Liver (tissue), 9 donors: Measurements from ENCODE around the gene OXGR1. TPM values are rescaled to one million over a fixed set of nuclear protein-coding genes. Genes with fewer than 3 reads are reported as not detected.

ENCODE experiments used
- DNase-seq: peaks from one replicate; pipeline ENCODE4 v3.0.0-alpha.2; 2017; ENCODE audit warnings: low spot score
- H3K27ac ChIP-seq, 2 donors: one replicate each; pipeline ENCODE4 v1.7.0; 2013; ENCODE audit warnings: inconsistent platforms in 2 of 2, low read length in 2 of 2, control low read depth in 1 of 2, low read depth in 1 of 2, mild to moderate bottlenecking in 1 of 2
- H3K27me3 ChIP-seq, 4 donors: one replicate each; pipeline versions ENCODE4 v1.6.1 to v1.7.0; 2013; ENCODE audit warnings: low read length in 3 of 4, inconsistent platforms in 1 of 4, mild to moderate bottlenecking in 1 of 4, moderate library complexity in 1 of 4; ENCODE audit not compliant: control insufficient read depth in 4 of 4, insufficient read depth in 4 of 4
- H3K36me3 ChIP-seq, 4 donors: one replicate each; pipeline versions ENCODE4 v1.6.1 to v1.7.0; 2013; ENCODE audit warnings: low read length in 3 of 4, mild to moderate bottlenecking in 3 of 4, low read depth in 1 of 4, moderate library complexity in 1 of 4; ENCODE audit not compliant: control insufficient read depth in 4 of 4, insufficient read depth in 3 of 4
- H3K4me1 ChIP-seq, 4 donors: one replicate each; pipeline versions ENCODE4 v1.6.1 to v1.7.0; 2013; ENCODE audit warnings: low read length in 3 of 4, mild to moderate bottlenecking in 3 of 4, moderate library complexity in 1 of 4; ENCODE audit not compliant: control insufficient read depth in 4 of 4, insufficient read depth in 4 of 4
- H3K4me3 ChIP-seq, 3 donors: one replicate each; pipeline versions ENCODE4 v1.6.1 to v1.7.0; 2013; ENCODE audit warnings: low read length in 3 of 3, control low read depth in 1 of 3, low read depth in 1 of 3, mild to moderate bottlenecking in 1 of 3
- H3K9ac ChIP-seq, 2 donors: one replicate each; pipeline ENCODE4 v1.7.0; 2013; ENCODE audit warnings: low read length in 2 of 2, mild to moderate bottlenecking in 2 of 2, moderate library complexity in 2 of 2, control low read depth in 1 of 2, low read depth in 1 of 2
- H3K9me3 ChIP-seq, 4 donors: one replicate each; pipeline versions ENCODE4 v1.6.1 to v1.7.0; 2013; ENCODE audit warnings: low read length in 3 of 4; ENCODE audit not compliant: control insufficient read depth in 4 of 4
- CTCF ChIP-seq: fragments of 150-350 bp; IDR thresholded peaks from 2 replicates; pipeline ENCODE4 v1.5.1; 2017; ENCODE audit warnings: improper control_type of control experiment, low read depth, low read length; ENCODE audit not compliant: missing input control
- EGR1 ChIP-seq, 2 donors: IDR thresholded peaks; 2 replicates each; pipeline ENCODE4 v1.6.1; 2016 to 2018; ENCODE audit warnings: antibody characterized with exemption in 2 of 2, low read depth in 2 of 2
- FOXA1 ChIP-seq: IDR thresholded peaks from 2 replicates; pipeline ENCODE4 v1.6.1; 2016; ENCODE audit warnings: antibody characterized with exemption
- FOXA2 ChIP-seq: IDR thresholded peaks from 2 replicates; pipeline ENCODE4 v1.6.1; 2016; ENCODE audit warnings: antibody characterized with exemption
- GABPA ChIP-seq, 2 donors: IDR thresholded peaks in 1 of 2; conservative IDR thresholded peaks in 1 of 2; 2 replicates each; pipeline ENCODE4 v1.6.1; 2016; ENCODE audit warnings: antibody characterized with exemption in 2 of 2, mild to moderate bottlenecking in 1 of 2, moderate library complexity in 1 of 2
- HNF4G ChIP-seq: IDR thresholded peaks from 2 replicates; pipeline ENCODE4 v1.6.1; 2016; ENCODE audit warnings: antibody characterized with exemption
- JUND ChIP-seq, 2 donors: IDR thresholded peaks; 2 replicates each; pipeline ENCODE4 v1.6.1; 2016; ENCODE audit warnings: antibody characterized with exemption in 2 of 2
- NR2F2 ChIP-seq: IDR thresholded peaks from 2 replicates; pipeline ENCODE4 v1.6.1; 2016; ENCODE audit warnings: antibody characterized with exemption
- RAD21 ChIP-seq, 2 donors: IDR thresholded peaks; 2 replicates each; pipeline ENCODE4 v1.6.1; 2016; ENCODE audit warnings: antibody characterized with exemption in 2 of 2, mild to moderate bottlenecking in 2 of 2
- RXRA ChIP-seq, 2 donors: IDR thresholded peaks; 2 replicates each; pipeline ENCODE4 v1.6.1; 2017 to 2018; ENCODE audit warnings: antibody characterized with exemption in 2 of 2, mild to moderate bottlenecking in 1 of 2
- TAF1 ChIP-seq: conservative IDR thresholded peaks from 2 replicates; pipeline ENCODE4 v1.6.1; 2016; ENCODE audit warnings: antibody characterized with exemption, mild to moderate bottlenecking
- YY1 ChIP-seq: IDR thresholded peaks from 2 replicates; pipeline ENCODE4 v1.6.1; 2016; ENCODE audit warnings: antibody characterized with exemption, mild to moderate bottlenecking
- ZBTB33 ChIP-seq: IDR thresholded peaks from 2 replicates; pipeline ENCODE4 v1.6.1; 2016; ENCODE audit warnings: antibody characterized with exemption
- WGBS: extraction: QIAGEN DNeasy Blood & Tissue Kit; methylation state at CpG from one replicate; pipeline ENCODE4 v1.1.7; 2013; 5-methylcytosine and 5-hydroxymethylcytosine counted together
- polyA plus RNA-seq, 2 donors: library from polyadenylated mRNA; stranded (reverse) in 1 of 2; unstranded in 1 of 2; fragments of 200-250 nt in 1 of 2; fragments of >200 nt in 1 of 2; fragmentation: Nextera tagmentation in 1 of 2; extraction: Ambion mirVana in 1 of 2; gene quantifications; one replicate each; pipeline versions ENCODE4 v1.2.1 to v1.2.3, GENCODE V29; 2013 to 2015
- total RNA-seq, 2 donors: library from RNA; depleted of rRNA; stranded (reverse); fragments of >200 nt; gene quantifications; one replicate each; pipeline ENCODE4 v1.2.3, GENCODE V29; 2014
- TF ChIP-seq, protein P1 (sequence below): IDR thresholded peaks from 2 replicates; pipeline ENCODE4 v1.6.1; 2016; ENCODE audit warnings: antibody characterized with exemption
- TF ChIP-seq, protein P2 (sequence below): IDR thresholded peaks from 2 replicates; pipeline ENCODE4 v1.6.1; 2016; ENCODE audit warnings: antibody characterized with exemption
- donor health status: healthy.
- donor health status: healthy.
- donor health status: healthy.
- donor health status: healthy.
- donor health status: healthy.

The OXGR1 gene
- total and polyA plus RNA-seq, 4 donors = not detected

DNA sequence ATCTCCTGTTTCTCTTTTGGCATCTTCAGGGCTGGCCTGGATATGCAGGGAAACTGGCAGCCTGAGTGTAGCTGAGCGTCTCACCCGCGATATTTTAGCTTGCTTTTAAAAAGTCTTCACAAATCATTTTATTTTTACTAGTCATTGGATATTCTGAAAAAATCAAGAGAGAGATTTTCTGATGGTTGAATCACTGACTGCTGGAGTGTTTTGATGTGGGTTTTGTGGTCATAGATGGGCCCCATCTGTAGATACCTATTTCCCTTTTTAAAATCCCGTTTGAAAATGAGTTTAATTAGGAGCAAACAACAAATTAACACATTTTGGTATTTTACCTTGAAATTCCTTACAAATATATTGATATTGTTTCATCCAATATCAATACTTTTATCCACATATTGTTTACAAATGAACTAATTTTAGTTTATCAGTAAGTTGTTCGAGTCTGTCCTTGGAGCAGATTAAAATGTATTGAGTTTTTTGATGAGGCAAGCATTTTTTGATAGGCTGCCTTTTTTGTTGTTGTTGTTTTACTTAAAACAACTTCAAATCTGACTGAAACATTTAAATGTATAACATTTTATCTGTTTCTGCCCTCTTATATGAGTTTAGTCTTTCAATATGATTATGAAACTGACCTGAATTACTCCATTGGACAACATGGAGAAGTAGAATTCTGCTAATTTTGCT, 21.5 kb upstream of the OXGR1 start:
- Histone ChIP-seq H3K9ac (no peak overlapping the region), H3K9me3 (no peaks in the 10 kb centered on the region), H3K4me1 (peaks cover 0 to 3% (median 0%) of the 10 kb centered on the region in 4 donors), H3K27ac (no peak overlapping the region), H3K4me3 (no peak overlapping the region), H3K27me3 (peaks cover 0 to 6% (median 0%) of the 10 kb centered on the region in 4 donors), H3K36me3 (no peaks in the 10 kb centered on the region)
- 81% methylated on average over 5 of the region's 5 CpGs for WGBS
- no peak for DNase-seq
- TF ChIP-seq TAF1 (no peak), FOXA2 (no peak), CTCF (no peak)

GRCh38 chr13:97012251-97013048, 18.2 kb upstream of the OXGR1 start:
- Histone ChIP-seq H3K27me3 (peaks cover 0 to 8% (median 0%) of the 10 kb centered on the region in 4 donors), H3K9ac (no peak overlapping the region), H3K36me3 (no peaks in the 10 kb centered on the region), H3K9me3 (no peaks in the 10 kb centered on the region), H3K27ac (no peak overlapping the region), H3K4me3 (no peak overlapping the region), H3K4me1 (no peaks in the 10 kb centered on the region)
- DNase-seq = no peak
- TF ChIP-seq GABPA (IDR thresholded peaks at IDR 0.05 in 1 of 2, conservative IDR thresholded peaks at IDR 0.05 in 1 of 2) (no peak), JUND (IDR thresholded peaks at IDR 0.05) (no peak), RXRA (IDR thresholded peaks at IDR 0.05) (no peak), RAD21 (IDR thresholded peaks at IDR 0.05) (no peak), EGR1 (IDR thresholded peaks at IDR 0.05; ENCODE audit: low read depth in 2 of 2) (no peak), FOXA1 (no peak), NR2F2 (no peak), YY1 (no peak), CTCF (no peak), ZBTB33 (no peak), HNF4G (no peak), FOXA2 (no peak)
- TF ChIP-seq, protein P1, sequence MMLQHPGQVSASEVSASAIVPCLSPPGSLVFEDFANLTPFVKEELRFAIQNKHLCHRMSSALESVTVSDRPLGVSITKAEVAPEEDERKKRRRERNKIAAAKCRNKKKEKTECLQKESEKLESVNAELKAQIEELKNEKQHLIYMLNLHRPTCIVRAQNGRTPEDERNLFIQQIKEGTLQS = no peak
- TF ChIP-seq, protein P2, sequence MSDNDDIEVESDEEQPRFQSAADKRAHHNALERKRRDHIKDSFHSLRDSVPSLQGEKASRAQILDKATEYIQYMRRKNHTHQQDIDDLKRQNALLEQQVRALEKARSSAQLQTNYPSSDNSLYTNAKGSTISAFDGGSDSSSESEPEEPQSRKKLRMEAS = no peak
- 82% methylated on average over 7 of the region's 7 CpGs for WGBS
